Fibroblast of lung (primary cell): ENCODE results near the gene GALNT18. TPM values are rescaled to one million over a fixed set of nuclear protein-coding genes. Genes with fewer than 3 reads are reported as not detected.

Experiments
- DNase-seq, 2 donors: peaks; one replicate each; pipeline versions ENCODE4 v3.0.0 to v3.0.0-alpha.2; 2010; ENCODE audit warnings: low read depth in 2 of 2
- H2AFZ ChIP-seq: 2 replicates; pipeline ENCODE4 v1.5.1; 2012; ENCODE audit warnings: low read length, control low read depth, inconsistent platforms
- H3K27ac ChIP-seq: 2 replicates; pipeline ENCODE4 v1.5.1; 2011; ENCODE audit warnings: low read length, control low read depth; ENCODE audit not compliant: insufficient read depth
- H3K27me3 ChIP-seq: 2 replicates; pipeline ENCODE4 v1.5.1; 2011; ENCODE audit warnings: mild to moderate bottlenecking, low read length; ENCODE audit not compliant: control insufficient read depth, insufficient read depth
- H3K36me3 ChIP-seq: 2 replicates; pipeline ENCODE4 v1.5.1; 2011; ENCODE audit warnings: low read length; ENCODE audit not compliant: control insufficient read depth, insufficient read depth
- H3K4me1 ChIP-seq: 2 replicates; pipeline ENCODE4 v1.5.1; 2011; ENCODE audit warnings: low read length; ENCODE audit not compliant: control insufficient read depth, insufficient read depth; ENCODE audit errors: extremely low read depth
- H3K4me2 ChIP-seq: 2 replicates; pipeline ENCODE4 v1.5.1; 2011; ENCODE audit warnings: low read length, control low read depth; ENCODE audit not compliant: insufficient read depth; ENCODE audit errors: extremely low read depth
- H3K4me3 ChIP-seq, 4 experiments: fragments of 200-600 bp in 1 of 4; sonication (generic) in 1 of 4; replicated peaks in 1 of 4; 2 replicates each; pipeline ENCODE4 v1.5.1; 2011 to 2016; ENCODE audit warnings: low read length in 4 of 4, low read depth in 3 of 4, mild to moderate bottlenecking in 3 of 4, control low read depth in 2 of 4, inconsistent platforms in 1 of 4, mixed read lengths in 1 of 4; ENCODE audit not compliant: insufficient read depth in 1 of 4; ENCODE audit errors: control extremely low read depth in 1 of 4
- H3K79me2 ChIP-seq: 2 replicates; pipeline ENCODE4 v1.5.1; 2012; ENCODE audit warnings: mild to moderate bottlenecking, low read length, inconsistent platforms; ENCODE audit not compliant: control insufficient read depth, insufficient read depth
- H3K9ac ChIP-seq: 2 replicates; pipeline ENCODE4 v1.5.1; 2011; ENCODE audit warnings: mild to moderate bottlenecking, low read length, control low read depth; ENCODE audit not compliant: insufficient read depth
- H3K9me3 ChIP-seq: 2 replicates; pipeline ENCODE4 v1.5.1; 2012; ENCODE audit warnings: low read depth, low read length; ENCODE audit not compliant: control insufficient read depth, insufficient read depth
- H4K20me1 ChIP-seq: 2 replicates; pipeline ENCODE4 v1.5.1; 2011; ENCODE audit warnings: low read length; ENCODE audit not compliant: control insufficient read depth, insufficient read depth; ENCODE audit errors: extremely low read depth
- EZH2 ChIP-seq: IDR thresholded peaks from 2 replicates; pipeline ENCODE4 v1.5.1; 2012; ENCODE audit warnings: low read length, control low read depth, mild to moderate bottlenecking; ENCODE audit errors: missing control alignments
- polyA plus RNA-seq, 2 donors: library from polyadenylated mRNA; depleted of rRNA in 1 of 2; stranded (reverse) in 1 of 2; unstranded in 1 of 2; fragments of >200 nt; gene quantifications; 2 replicates each; pipeline ENCODE4 v1.2.1, GENCODE V29; 2011 to 2012; ENCODE audit warnings: missing spikeins in 1 of 2
- total RNA-seq: library from RNA; depleted of rRNA; stranded (reverse); fragments of >200 nt; gene quantifications from 2 replicates; pipeline ENCODE4 v1.2.1, GENCODE V29; 2014
- TF ChIP-seq, protein P1 (sequence below), 2 donors: IDR thresholded peaks in 1 of 2; conservative IDR thresholded peaks in 1 of 2; 1 replicate in 1 of 2; 2 replicates in 1 of 2; pipeline ENCODE4 v1.5.1; 2011 to 2012; ENCODE audit warnings: low read length in 2 of 2, control low read depth in 1 of 2, inconsistent platforms in 1 of 2, low read depth in 1 of 2, mild to moderate bottlenecking in 1 of 2

Gene GALNT18
- total and polyA plus RNA-seq, 2 donors (not counting 1 experiment from before 2014, with no cell fraction given) = 0.50 to 19.3 TPM

DNA sequence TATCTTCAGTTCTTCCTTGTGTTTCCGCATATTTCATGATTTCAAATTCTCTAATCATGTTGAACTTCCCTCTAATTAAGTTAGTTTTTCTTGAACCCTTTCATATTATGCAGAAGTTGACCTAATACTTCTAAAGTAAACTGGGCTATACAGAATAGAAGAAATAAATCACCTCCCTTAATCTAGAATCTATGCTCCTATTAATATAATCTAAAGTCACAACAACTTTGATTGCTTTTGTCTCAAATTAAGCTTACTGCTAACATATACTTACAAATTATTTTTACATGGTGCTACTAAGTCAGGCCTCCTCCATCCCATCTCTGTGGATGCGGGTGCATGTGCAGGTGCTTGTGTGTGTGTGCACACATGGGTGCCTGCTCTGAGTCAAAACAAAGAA, 241.5 kb downstream of the GALNT18 start:
- no peak overlapping the region for H3K27ac ChIP-seq
- H3K36me3 ChIP-seq = no peaks in the 10 kb centered on the region
- TF ChIP-seq, protein P1, sequence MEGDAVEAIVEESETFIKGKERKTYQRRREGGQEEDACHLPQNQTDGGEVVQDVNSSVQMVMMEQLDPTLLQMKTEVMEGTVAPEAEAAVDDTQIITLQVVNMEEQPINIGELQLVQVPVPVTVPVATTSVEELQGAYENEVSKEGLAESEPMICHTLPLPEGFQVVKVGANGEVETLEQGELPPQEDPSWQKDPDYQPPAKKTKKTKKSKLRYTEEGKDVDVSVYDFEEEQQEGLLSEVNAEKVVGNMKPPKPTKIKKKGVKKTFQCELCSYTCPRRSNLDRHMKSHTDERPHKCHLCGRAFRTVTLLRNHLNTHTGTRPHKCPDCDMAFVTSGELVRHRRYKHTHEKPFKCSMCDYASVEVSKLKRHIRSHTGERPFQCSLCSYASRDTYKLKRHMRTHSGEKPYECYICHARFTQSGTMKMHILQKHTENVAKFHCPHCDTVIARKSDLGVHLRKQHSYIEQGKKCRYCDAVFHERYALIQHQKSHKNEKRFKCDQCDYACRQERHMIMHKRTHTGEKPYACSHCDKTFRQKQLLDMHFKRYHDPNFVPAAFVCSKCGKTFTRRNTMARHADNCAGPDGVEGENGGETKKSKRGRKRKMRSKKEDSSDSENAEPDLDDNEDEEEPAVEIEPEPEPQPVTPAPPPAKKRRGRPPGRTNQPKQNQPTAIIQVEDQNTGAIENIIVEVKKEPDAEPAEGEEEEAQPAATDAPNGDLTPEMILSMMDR (conservative IDR thresholded peaks at IDR 0.05 in 1 of 2, IDR thresholded peaks at IDR 0.05 in 1 of 2; ENCODE audit: low read depth in 1 of 2, low read length in 2 of 2) = no peak
- no peak for TF ChIP-seq EZH2
- no peaks in the 10 kb centered on the region for H4K20me1 ChIP-seq
- H3K79me2 ChIP-seq = no peaks in the 10 kb centered on the region
- no peak for DNase-seq
- no peaks in the 10 kb centered on the region for H3K9me3 ChIP-seq
- H3K4me1 ChIP-seq = no peaks in the 10 kb centered on the region
- no peak overlapping the region for H3K4me2 ChIP-seq
- H3K9ac ChIP-seq = no peak overlapping the region
- H3K27me3 ChIP-seq = no peaks in the 10 kb centered on the region
- no peak overlapping the region for H3K4me3 ChIP-seq
- H2AFZ ChIP-seq = no peak overlapping the region

DNA sequence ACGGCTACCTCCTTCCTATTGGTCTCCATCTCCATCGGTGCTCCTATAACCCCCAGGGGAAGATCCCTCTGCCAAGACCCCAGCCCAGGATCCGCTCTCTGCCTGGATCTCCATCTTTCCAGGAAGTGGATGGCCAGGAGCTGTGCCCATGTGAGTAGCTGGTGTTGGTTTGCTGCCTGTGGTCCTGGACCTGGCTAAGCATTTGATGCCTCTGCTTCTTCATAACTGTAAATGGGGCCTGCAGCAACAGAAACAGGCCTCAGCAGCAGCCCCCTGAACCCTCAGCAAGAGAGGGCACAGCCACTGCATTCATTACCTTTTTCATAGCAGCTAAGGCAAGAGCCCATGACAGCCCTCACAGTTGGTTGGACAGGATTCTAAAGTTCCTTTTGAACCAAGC, 242.1 kb downstream of the GALNT18 start:
- no peak for TF ChIP-seq EZH2
- TF ChIP-seq, protein P1 (conservative IDR thresholded peaks at IDR 0.05 in 1 of 2, IDR thresholded peaks at IDR 0.05 in 1 of 2; ENCODE audit: low read depth in 1 of 2, low read length in 2 of 2) = no peak
- no peaks in the 10 kb centered on the region for H3K27me3 ChIP-seq
- no peaks in the 10 kb centered on the region for H4K20me1 ChIP-seq
- no peak overlapping the region for H3K4me3 ChIP-seq
- no peaks in the 10 kb centered on the region for H3K4me1 ChIP-seq
- DNase-seq = no peak
- no peak overlapping the region for H3K9ac ChIP-seq
- no peak overlapping the region for H3K4me2 ChIP-seq
- H2AFZ ChIP-seq = no peak overlapping the region
- no peaks in the 10 kb centered on the region for H3K79me2 ChIP-seq
- H3K9me3 ChIP-seq = no peaks in the 10 kb centered on the region
- H3K27ac ChIP-seq = no peak overlapping the region
- no peaks in the 10 kb centered on the region for H3K36me3 ChIP-seq

DNA sequence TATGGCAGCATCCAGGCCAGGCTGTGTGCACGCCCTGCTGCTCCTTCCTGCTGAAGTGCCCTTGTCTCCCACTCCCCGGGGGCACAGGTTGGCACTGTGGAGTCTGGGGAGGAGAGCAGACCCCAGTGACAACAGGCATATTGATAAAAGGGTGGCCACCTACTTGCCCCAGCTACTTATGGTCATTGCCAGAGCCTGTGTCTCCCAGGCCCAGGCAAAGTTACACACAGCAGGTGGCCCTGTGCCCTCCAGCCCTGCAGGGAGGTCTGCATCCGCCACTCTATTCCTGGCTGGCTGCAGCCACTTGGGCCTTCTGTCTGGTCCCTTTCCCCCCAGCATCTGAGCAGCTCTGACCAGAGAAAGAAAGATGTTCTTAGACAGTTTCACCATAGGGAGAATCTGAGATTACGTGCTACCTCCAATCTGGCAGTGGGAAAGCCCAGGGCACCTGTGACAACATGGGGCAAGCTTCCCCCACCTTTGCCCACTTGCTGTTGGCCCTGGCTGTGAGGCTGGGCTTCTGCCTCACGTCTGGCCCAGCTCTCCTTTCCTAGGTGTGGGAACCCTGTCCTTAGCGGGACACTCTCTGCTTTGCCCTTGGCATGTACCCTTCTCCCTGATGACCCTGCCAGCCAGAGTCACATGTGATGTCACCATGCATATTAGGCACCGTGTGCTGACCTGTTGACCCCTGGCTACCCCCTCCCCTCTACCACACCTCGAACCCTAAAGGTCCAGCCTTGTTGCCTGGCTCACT, 243.4 kb downstream of the GALNT18 start:
- Histone ChIP-seq H2AFZ (no peak overlapping the region), H3K36me3 (no peaks in the 10 kb centered on the region), H3K79me2 (no peaks in the 10 kb centered on the region), H3K4me1 (no peaks in the 10 kb centered on the region), H3K4me3 (no peak overlapping the region), H3K9me3 (no peaks in the 10 kb centered on the region), H3K27me3 (no peaks in the 10 kb centered on the region), H3K27ac (no peak overlapping the region), H3K9ac (no peak overlapping the region), H3K4me2 (no peak overlapping the region), H4K20me1 (no peaks in the 10 kb centered on the region)
- no peak for DNase-seq
- TF ChIP-seq, protein P1 (conservative IDR thresholded peaks at IDR 0.05 in 1 of 2, IDR thresholded peaks at IDR 0.05 in 1 of 2; ENCODE audit: low read depth in 1 of 2, low read length in 2 of 2) = no peak
- no peak for TF ChIP-seq EZH2
